HT-29 (cell line): Measurements from ENCODE around the gene CEBPG. TPM values are rescaled to one million over a fixed set of nuclear protein-coding genes. Genes with fewer than 3 reads are reported as not detected.

Experiments used
- DNase-seq: peaks from one replicate; pipeline ENCODE4 v3.0.0-alpha.2; 2015; ENCODE audit warnings: low spot score
- total RNA-seq: library from RNA; depleted of rRNA; stranded (reverse); fragments of >200 nt; shearing (Covaris generic); gene quantifications from 2 replicates; pipeline ENCODE4 v1.2.3, GENCODE V29; 2014

The CEBPG gene
- total RNA-seq, 1 experiment from 2014 or later = 37.4 TPM

DNA sequence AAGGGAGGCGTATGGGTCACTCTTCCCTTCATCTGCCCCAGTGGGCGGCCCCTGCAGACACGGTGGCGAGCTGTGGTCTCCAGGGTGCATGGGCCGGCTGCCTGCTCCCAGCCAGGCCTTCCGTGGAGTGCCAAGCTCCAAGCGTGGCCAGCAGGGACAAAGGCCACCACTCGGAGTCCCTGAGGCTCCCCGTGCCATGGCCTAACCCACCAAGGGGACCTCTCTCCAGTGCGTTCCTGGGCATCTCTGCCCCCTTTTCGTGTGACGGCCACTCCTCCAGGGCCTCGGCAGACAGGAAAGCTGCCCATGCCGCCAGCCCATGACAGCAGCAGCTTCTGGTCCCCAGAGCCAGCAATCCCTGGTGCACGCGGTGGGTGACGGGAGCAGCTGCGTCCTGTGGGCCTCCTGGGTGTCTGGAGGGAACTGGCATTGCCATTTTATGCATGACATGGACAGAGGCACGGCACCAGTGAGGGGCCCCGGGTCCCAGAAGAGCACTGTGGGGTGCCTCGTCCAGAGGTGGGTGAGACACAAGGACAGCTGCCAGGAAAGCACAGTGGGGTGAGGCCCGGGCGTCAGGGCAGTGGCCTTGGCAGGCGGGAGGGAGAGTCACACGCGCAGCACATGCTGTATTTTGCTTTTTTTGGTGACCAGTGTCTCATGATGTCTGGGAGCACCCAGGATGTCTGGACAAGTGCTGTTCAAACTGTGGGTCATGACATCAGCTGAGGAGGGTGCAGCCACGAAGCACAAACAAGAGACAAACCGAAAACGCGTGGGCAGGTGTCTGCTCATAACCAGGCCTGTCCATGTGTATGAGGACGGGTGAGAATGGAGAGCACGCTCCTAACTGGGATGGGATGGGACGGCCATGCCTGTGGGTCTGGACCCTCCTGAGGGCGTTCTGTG lies 32.3 kb downstream of the CEBPG start:
- no peak for DNase-seq

DNA sequence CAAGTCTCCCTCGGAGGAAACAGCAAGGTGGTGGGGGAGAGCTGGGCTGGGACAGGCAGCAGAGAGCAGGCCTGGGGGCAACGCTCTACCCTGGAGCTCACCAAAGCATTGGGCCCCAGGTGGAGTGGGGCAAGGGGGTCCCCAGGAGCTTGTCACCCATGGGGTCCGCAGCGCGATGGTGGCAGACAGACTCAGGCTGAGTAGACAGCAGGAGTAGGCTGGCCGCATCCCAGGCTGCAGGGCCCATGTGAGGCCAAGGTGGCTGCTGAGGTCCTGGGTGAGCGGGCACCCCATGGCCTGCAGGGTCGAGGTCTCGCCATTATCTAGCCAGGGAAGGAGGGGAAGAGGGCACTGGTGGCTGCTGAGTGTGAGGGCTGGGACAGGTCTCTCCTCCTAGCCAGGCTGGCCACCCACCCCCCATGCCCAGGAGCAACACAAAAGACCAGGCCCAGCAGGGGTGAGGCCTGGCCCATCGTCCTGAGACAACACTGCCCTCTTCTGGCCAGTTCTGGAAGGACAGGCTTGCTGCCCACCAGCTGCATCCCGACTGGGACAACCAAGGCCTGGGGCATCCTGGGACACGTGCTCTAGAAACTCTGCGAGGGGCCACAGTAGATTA lies 33.1 kb downstream of the CEBPG start:
- DNase-seq = peak; percentile 90

DNA sequence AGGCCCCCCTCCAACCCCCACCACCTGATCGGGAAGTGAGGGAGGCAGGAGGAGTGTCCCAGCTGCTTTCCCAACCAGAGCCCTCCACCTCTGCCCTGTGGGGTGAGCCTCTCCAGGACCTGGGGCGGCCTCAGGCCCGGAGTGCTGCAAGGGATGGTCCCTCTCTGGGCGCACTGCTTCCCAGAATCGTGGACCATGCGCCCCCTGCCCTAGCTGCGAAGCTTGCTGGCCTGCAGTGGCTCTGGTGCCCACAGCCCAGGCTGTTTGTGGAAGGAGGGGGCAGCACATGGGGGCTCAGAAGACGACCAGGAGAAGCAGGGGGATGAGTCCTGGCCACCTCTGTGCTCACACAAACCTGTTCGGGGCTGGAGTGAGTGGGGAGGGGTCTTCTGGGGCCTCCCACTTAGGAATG lies 33.6 kb downstream of the CEBPG start:
- no peak for DNase-seq

DNA sequence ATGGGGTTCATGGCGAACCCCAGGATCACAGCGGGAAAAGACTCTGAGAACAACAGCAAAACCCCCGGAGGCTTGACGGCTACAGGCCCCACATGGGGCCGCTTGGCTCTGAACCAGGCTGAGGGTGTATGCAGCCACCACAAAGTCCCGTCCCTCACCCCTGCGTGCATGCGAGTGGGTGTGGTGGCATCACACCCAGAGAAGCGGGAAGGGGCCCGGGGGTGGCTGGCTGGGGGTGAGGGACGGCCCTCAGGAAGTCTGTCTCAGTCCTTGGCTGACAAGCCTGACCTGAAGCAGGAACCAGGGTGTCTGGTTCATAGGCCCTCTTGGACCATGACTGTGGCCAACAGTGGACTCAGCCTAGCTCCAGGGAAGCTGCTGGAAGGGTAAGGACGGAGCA lies 34.2 kb downstream of the CEBPG start:
- DNase-seq = no peak

DNA sequence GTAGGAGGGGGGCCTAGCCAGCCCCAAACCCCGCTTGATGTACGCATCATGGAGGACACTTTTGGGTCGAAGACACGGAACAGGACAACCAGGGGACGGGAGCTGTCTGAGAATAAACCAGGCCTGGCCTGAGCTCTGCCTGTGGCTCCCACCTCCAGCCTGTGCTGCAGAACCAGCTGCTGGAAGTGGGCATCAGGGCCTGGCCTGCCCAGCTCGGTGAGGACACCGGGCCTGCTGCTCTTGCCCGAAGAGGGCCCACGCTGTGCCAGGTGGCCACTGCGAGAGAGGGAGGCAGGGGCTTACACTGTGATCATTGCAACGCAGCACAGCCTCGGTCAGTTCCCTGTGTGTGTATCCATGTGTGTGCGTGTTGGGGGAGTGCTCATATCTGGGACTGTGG lies 34.6 kb downstream of the CEBPG start:
- no peak for DNase-seq

DNA sequence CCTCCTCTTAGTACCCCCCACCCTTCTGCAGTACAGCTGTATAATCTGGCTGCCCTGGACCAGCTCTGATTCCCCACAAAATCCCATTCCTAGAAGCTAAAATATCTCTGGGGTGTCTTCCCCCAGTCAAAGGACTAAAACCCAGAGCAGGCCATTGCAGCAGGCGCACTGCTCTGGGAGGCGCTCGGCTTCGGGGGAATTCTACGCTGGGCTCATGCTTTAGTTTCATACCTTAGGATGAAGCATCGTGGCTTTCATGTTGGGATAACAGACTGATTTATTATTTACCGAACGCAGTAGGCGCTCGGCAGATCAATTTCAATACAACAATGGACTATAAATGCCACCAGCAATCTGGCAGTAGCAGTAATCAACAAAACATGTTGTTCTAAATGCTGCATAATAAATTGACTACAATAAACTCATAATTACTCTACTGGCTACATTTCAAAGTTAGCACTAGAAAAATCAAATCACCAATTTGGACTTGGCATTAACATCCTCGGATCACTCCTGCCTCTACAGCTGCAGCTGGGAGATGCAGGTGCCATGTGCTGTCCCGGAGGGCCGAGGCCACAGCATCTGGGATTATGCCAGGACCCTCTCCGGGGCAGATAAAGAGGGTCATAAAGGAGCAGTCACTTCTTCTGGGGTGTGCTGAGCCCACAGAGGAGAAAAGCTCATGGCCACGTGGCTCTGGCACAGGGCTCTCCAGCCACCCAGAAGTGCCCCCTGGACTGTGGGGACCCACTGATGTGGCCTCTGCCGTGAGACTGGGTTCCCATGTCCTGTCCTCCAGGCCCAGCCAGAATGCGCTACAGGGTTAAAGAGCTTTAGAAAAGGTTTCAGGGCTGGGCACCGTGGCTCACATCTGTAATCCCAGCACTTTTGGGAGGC lies 35.3 kb downstream of the CEBPG start:
- DNase-seq = no peak

DNA sequence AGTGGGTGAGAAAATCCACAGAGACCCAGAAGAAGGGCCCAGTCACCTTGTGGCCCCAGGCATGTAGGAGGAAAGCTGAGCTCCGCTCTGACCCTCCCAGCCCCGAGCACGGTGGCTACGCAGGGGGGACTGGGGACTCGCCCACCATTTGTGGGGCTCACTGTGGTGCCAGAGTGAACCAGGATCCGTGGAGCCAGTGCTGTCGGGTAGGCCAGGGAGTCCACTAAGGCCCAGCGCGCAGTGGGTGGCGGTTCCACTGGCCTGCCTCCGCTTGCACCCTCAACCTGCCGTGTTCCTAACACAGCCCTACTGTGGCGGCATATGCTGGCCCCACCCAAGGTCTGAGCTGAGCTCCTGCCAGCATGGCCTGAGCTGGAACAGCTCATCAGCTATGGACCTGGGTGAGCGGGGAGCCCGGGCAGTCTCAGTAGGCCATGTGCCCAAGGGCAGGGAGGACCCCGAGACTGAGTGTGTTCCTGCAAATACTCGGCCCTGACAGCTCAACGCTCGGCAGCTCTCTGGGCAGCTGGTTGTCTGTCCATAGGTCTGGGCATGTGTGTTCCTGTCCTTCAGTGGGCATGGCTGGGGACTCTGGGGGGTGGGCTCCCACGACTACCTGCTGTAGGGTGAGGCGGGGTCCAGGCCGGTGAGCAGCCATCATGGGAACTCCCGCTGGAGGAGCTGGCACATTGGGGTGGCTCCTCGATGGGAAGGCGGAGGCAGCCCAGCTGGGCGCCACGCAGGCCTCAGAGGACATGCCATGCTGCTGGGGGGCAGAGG lies 36.6 kb downstream of the CEBPG start:
- DNase-seq = no peak

DNA sequence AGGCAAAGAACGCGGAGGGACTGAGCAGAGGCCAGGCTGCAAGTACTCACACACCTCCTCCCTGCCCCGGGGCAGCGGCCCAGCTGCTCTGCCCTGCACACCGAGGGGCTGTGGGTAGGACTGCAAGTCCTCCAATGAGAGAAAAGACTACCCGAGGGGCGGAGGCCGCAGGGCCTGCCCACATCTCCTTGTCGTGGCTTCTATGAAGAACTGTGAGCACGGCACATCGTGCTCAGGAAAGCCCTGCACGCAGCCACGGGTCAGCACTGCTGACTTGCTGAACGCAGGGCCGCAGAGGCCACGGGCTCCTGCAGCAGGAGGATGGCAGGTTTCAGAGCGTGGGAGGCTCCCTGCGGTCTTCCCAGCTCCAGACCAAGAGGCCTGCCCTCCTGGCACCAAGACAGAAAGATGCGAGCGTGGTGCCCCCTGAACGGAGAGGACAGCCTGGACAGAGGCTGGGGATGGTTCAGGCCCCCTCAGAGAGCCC lies 37.4 kb downstream of the CEBPG start:
- DNase-seq = no peak

DNA sequence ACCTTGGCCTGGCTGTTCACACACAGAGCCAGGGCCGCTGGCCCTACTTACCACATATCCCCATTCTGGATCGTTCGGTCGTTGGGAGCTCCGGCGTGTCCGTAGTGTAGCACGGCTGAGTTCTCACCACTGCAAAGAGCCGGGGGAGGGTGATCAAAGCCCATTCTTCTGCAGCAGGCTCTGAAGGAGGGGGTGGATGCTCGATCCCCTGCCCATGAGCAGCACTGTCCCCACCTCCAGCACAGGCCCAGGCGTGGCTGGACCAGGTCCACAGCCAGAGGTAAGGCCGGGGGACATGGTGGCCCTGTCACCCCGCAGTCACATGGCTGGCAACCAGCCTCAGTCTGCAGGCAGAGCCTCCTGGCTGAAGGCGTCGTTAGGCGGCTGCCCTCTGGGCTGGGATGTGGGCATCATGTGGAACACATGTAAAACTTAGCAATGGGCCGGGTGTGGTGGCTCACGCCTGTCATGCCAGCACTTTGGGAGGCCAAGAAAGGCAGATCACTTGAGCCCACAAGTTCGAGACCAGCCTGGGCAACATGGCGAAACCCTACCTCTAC lies 38.2 kb downstream of the CEBPG start:
- no peak for DNase-seq

DNA sequence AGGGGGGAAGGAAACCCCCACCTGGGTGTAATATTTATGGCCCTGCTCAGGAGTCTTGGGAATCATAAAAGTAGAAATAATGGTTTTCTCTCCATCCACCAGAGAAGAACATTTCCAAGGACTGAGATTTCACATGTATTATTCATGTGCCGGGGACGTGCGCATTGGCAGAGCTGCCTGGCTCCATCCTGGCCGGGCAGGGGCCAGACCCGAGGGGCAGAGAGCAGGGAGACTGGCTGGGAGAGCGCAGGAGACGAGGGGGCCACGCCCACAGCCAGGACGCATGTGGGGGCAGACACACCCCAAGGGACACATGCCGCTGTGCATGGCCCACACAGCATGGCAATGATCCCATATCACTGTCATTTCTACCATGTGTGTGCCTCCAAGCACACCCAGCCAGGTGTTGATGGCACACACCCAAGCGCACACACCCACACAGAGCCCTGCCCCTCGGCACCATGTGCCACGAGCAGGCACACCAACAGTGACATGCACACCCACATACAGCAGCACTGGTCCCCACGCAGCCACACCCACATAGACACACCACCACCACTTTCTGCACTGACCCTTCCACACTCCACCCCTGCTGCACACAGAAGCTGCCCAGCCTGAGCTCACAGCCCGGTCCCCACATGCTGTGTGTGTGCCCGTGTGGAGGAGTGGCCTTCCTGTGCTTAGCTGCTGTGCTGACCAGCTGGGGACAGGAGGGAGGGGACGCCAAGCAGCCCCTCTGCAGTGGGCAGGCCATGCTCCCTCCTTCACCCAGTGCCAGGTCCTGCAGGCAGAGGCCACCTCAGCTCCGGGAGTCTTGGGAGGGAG lies 39.3 kb downstream of the CEBPG start:
- no peak for DNase-seq

DNA sequence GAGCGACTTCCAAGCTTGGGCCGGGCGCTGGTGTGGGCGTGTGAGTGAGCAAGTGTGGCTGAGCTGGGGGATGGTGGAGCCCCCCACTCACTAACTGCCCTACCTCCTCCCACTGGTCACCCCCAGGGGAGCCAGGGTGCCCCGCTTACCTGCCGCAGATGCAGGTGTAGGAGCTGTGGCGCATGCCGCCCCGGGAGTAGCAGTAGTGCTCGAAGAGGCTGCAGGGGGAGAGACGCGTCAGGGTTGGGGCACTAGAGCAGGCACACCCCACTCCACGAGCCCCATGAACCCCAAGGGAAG lies 39.9 kb downstream of the CEBPG start:
- no peak for DNase-seq

DNA sequence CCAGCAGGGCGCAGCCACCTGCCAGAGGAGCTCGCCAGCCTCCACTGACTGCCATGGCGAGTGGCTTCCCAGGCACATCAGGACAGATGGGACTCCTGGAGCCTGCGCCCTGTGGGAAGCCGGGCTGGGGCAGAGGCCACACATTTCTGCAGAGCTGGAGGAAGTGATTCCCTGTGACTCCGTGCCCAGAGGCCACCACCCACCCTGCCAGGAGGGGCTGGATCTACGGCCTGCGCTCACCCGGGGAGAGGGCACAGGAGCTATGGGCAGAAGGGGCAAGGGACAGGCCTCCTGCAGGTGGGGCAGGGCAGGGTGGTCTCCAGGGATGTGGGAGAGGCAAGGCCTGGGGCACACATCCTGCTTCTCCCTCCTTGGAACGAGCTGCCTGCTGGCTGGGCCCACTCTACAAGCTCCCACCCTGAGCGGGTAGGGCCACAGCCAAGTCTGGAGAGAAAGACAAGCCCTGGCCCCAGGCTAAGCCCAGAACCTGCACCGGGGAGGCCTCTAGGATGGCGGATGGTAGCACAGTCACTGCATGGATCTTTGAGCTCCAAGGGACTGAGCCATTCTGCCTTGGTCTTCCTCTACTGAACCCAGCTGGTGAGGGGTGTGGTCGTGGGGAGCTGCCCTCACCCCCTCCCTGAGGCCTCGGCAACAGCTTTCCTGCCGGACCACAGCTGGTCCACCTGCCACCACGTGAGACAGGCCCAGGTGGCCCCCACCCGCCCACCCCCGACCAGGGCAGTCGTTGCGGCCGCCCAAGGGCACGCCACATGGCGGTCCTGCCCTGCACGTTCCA lies 40.6 kb downstream of the CEBPG start:
- DNase-seq = no peak

DNA sequence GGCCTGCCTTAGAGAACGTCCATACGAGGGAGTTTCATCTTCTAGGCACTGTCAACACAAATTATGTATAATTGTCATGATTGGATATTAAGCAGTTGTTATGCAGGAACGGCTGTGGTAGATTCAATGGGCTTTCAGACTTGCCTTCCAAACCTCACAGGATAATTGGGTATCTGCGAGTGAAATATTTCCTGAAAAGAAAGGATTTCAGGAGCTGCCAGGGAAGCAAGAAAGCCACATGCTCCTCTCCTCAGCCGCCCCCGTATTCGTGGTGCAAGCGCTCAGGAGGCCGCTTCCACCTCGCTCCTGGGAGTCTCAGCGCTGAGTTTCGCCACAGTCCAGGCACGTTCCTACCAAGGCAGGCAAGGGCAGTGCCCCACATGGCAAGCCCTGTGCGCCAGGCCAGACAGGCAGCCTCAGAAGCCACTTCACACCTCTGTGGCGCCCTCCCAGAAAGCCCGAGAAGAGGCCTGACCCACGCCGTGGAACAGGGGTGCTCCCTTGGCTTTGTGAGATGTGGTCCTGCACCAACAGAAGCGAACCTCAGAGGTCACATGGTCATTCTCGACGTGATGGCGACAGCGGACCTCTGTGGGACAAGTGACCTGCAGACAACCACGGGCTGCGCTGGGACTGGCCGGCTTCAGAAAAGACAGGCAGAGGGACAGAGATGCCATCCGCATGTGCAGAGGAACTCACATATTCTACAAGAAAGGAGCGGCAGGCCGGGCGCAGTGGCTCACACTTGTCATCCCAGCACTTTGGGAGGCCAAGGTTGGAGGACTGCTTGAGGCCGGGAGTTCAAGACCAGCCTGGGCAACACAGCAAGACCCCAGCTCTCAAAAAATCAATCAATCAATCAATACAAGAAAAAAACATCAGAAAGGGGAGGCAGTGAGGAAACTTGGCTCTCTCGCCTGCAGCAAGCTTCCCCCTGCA lies 41.4 kb downstream of the CEBPG start:
- DNase-seq = no peak

DNA sequence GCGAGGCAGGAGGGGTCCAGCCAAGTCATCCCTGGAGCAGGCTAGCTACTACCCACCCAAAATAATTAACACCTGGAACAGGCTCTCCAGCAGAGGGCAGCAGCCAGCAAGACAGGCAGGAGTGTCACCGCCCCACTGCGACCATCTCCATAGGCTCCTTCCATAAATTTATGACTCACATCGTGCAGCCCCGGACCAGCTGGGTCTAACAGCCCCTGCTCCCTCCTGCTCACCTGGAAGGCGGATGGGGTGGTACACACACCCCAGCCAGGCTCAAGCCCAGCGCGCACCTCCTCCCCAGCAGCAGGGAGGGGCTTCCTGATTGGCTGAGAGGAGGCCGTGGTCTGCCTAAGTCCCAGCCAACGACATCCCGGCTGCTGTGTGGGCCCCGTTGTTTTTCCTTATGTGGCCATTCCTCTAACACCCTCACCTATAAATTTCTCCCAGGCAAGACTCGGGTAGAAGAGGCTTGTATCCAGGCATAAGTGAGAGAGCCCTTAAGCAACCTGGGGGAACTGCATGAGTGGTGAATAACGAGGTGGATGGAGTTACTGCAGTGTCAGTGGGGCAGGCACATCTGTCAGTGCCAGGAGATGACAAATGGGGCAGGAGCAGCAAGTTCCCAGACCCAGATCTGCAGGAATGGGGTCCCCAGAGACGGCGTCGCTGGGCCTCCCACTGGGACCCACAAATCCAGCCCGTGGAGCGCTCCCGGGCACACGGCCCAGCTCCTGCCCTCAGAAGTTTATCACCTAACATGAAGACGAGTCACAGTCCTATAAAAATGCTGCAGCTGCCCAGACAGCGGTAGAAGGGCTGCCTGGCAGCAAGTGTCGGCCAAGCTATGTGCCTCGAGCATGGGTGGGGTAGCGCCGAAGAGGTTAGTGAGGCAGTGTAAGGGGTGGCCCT lies 43.1 kb downstream of the CEBPG start:
- peak; percentile 93 for DNase-seq

DNA sequence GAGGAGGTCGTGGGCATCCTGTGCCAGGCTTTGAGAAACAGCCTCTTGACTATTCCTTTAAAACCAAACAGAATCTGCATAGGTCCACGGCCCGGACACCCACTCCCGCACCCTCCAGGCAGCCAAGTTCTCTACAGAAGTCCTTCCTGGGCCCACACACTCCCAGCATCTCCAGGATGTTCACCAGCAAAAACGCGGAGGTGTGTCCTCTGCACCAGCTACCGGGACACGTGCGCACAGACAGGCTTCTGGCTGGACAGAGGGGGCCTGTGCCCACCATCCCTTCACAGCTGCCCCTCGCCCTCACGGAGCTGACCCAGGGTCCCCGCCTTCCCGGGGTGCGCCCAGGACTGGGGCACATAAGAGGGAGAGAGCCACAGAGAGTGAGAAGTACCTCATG lies 44.2 kb downstream of the CEBPG start:
- no peak for DNase-seq

DNA sequence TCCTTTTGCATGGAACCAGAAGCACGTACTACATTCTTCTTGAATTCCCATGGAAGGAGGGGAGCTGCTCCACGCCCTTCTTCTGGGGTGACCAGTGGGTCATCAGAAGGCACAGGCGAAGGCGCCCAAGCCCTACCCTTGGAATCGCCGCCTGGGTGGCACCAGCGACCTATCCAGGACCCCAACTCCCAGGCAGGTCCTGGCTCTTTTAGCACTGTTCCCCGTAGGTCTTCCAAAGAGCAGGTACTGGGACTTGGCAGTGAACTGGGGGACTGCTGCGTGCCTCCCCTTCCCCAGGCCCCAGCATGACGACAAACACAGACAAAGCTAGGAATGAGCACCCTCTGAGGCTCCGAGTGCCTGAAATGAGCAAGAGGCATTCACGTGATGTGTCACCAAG lies 45.0 kb downstream of the CEBPG start:
- no peak for DNase-seq
